Epithelial cell of prostate (primary cell): ENCODE measurements around the gene HPSE2.
"Not testable (repeated sequence)": the region's sequence is repeated elsewhere in the genome, so short reads cannot be mapped to it uniquely, and the experiment has no call there.

Experiments
- DNase-seq: peaks from one replicate; pipeline ENCODE4 v3.0.0-alpha.2; 2011; ENCODE audit warnings: low read depth, low spot score
- H3K27ac ChIP-seq: fragments of 450-650 bp; 2 replicates; pipeline ENCODE4 v1.5.1; 2017; ENCODE audit warnings: mild to moderate bottlenecking

The HPSE2 gene

DNA sequence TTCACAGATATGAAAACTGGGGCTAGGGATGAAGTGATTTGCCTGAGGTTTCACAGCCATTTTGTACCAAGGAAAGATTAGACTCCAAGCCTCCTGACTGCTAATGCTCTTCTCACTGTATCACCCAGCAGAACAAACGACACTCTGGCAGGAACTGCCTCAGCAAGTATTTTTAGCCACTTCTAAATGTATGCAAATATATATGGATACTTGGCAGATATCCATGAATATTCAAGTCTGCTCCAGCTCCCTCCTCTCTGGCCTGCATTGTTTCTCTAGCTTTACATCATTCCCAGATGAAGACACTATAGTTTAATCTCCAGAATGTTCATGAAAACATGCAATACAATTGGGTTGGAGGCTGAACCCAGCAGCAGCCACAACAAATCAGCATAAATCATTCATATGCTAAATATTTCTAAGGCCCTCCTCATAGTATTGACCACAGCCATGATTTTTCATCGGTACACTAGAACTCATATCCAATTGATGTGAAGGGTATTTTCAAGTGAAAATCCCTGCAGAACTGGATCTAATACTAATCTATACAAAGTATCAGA, 65.5 kb downstream of the HPSE2 start:
- no peak for DNase-seq
- no peak overlapping the region for H3K27ac ChIP-seq

GRCh38 chr10:99161165-99161564, 74.5 kb downstream of the HPSE2 start:
- DNase-seq = no peak
- no peak overlapping the region for H3K27ac ChIP-seq

- no peak for DNase-seq
- H3K27ac ChIP-seq = no peak overlapping the region
Measured at GRCh38 chr10:99143651-99144050, 92.0 kb downstream of the HPSE2 start.

DNA sequence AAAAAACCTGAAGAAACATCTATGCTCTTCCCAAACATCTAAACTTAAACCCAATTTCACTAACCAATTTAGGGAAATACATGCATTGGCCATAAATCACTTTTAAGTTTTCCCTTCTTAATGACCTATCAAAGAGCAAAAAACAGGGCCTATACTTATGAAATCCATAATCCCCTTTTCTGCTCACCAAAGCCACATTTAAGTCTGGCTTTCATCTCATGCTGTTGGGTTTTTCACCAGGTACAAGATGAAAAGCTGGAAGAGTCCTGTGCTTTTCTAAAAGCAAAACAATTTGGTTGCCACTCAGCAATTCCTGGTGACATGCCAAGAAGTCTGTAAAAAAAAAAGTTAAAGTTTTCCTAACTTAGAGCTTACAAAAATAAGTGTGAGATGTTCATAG, 92.6 kb downstream of the HPSE2 start:
- H3K27ac ChIP-seq = no peak overlapping the region
- no peak for DNase-seq

- not testable (repeated sequence) for DNase-seq, H3K27ac ChIP-seq
Measured at GRCh38 chr10:99132897-99133296, 102.8 kb downstream of the HPSE2 start.

DNA sequence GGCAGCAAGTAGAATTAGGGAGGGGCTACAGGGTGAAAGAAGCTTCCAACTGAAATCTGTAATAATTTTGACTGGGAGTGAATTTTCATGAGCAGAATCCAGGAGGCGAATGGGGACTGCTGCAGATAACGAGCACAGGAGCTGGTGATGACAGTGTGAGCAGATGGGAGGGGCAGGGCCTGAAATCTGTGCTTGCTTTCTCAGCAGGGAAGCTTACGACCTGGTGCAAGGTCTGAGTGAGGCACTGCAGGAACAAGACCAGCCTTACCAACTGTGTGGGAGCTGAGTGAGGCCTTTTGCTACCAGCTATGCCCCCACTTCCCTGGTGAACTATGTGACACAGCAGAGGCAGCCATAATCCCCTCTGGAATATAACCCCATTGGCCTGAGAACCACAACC, 109.8 kb downstream of the HPSE2 start:
- DNase-seq = no peak
- H3K27ac ChIP-seq = no peak overlapping the region

DNA sequence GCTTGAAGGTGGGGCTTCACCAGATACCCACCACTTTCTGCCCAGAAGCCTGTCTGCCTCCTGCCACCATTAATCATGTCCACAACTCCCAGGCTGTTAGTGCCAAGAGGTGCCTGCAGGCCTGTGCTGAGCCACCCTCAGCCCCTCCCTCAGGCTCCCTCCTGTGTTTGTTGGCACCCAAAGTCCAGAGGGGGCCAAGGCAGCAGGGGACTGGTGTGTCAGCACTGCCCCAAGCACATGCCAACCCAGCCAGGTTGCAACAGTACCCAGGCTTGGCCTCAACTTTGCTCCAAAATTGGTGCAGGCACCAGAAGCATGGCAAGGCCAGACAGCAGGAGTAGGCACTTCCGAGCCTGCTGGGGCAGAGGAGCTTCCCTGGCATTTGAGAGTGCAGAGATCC, 111.3 kb downstream of the HPSE2 start:
- no peak for DNase-seq
- no peak overlapping the region for H3K27ac ChIP-seq

DNA sequence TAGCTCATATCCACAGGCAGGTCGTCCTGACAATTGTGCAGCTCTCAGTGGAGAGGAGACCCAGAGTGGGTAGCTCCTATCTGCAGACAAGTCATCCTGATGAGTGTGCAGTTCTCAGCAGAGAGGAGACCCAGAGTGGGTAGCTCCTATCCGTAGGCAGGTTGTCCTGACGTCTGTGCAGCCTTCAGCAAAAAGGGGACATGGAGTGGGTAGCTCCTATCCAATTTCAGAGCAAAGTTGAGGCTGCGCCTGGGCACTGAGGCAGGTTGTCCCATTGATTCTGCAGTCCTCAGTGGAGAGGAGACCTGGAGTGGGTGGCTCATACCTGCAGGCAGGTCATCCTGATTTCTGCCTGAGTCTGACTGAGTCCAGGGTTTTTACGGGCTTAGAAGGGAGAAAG, 111.8 kb downstream of the HPSE2 start:
- H3K27ac ChIP-seq = no peak overlapping the region
- DNase-seq = no peak

- no peak overlapping the region for H3K27ac ChIP-seq
- no peak for DNase-seq
Measured at GRCh38 chr10:99123336-99123735, 112.3 kb downstream of the HPSE2 start.

GRCh38 chr10:99119258-99119748, 116.3 kb downstream of the HPSE2 start:
- no peak for DNase-seq
- H3K27ac ChIP-seq = no peak overlapping the region

DNA sequence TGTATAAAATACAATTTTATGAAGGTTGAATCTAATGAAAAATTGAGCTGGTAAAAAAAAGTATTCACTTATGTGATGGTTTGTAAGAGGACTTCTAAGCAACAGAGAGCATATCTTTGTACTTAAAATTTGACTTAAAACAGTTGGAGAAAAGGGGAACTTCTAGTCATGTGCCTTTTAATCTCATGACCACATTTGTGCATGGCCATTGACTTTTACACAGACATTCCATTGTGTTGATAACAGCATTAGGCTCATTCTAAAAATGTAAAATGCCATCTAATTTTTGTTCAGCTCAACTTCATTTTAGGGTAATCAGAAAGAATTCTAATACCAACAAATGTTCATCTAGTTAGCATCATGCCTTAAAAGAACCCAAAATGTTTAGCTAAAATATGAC, 119.9 kb downstream of the HPSE2 start:
- DNase-seq = no peak
- no peak overlapping the region for H3K27ac ChIP-seq

GRCh38 chr10:99085358-99085757, 150.3 kb downstream of the HPSE2 start:
- no peak for DNase-seq
- no peak overlapping the region for H3K27ac ChIP-seq

GRCh38 chr10:99084161-99084560, 151.5 kb downstream of the HPSE2 start:
- no peak overlapping the region for H3K27ac ChIP-seq
- no peak for DNase-seq

DNA sequence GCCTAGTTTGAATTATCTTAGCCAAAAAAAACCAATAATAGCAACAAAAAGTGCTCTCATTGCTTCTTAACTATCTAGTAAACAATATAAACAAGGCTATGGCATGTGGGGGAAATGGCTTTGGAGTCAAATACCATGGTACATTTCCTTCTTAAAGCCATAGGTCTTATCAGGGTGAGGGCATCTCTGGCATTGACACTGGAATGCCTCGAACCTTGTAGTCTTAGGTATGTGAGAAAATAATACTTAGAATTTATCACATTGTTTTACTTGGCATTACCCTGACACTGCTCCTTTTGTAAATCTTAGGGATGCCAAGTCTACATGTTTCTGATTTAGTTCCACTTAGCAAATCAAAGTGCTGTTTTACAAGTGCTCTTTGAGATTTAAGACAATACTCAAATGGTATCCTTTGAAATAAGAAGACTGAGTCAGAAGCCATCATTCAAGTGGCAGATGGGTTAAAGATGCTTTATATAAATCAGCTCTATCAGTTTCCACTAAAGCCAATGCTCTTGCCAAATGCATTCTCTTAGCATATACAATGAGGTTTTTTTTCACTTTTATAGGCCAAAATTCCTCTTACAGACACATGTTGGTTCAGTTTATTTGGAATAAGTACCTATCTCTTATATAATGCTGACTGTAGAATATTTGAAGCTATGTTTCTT, 155.2 kb downstream of the HPSE2 start:
- no peak overlapping the region for H3K27ac ChIP-seq
- DNase-seq = no peak

DNA sequence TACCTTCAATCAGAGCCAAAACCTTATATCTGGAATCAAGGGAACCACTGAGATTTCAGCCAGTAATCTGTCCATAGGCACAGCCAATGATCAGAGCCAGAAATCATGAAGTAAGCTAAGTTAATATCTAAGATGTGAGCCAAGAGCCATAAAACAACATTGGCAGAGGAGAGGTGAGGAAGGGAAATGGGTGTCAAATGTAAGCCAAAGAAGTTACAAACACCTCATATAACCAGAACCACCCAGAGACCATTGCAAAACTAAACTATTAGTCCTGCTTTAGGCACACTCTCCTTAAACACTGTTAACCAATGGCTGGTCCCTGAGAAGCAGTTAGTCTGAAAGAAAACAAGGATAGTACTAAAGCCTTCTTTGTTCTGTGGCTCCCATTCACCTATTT, 173.1 kb downstream of the HPSE2 start:
- no peak for DNase-seq
- no peak overlapping the region for H3K27ac ChIP-seq

GRCh38 chr10:99058762-99059161, 176.9 kb downstream of the HPSE2 start:
- DNase-seq = no peak
- no peak overlapping the region for H3K27ac ChIP-seq

- H3K27ac ChIP-seq = no peak overlapping the region
- DNase-seq = no peak
Measured at GRCh38 chr10:99057936-99058690, 177.5 kb downstream of the HPSE2 start.

DNA sequence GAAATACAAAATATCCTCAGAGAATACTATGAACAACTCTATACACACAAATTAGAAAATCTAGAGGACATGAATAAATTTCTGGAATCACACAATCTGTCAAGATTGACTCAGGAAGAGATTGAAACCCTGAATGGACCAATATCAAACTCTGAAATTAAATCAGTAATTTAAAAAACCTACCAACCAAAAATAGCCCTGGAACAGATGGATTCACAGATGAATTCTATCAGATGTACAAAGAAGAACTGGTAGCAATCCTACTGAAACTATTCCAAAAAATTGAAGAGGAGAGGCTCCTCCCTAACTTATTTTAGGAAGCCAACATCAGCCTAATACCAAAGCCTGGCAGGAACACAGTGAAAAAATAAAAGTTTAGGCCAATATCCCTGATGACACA, 190.0 kb downstream of the HPSE2 start:
- DNase-seq = no peak
- H3K27ac ChIP-seq = no peak overlapping the region

- no peak for DNase-seq
- H3K27ac ChIP-seq = no peak overlapping the region
Measured at GRCh38 chr10:99042051-99042771, 193.4 kb downstream of the HPSE2 start.

- no peak overlapping the region for H3K27ac ChIP-seq
- no peak for DNase-seq
Measured at GRCh38 chr10:99041468-99041867, 194.2 kb downstream of the HPSE2 start.

DNA sequence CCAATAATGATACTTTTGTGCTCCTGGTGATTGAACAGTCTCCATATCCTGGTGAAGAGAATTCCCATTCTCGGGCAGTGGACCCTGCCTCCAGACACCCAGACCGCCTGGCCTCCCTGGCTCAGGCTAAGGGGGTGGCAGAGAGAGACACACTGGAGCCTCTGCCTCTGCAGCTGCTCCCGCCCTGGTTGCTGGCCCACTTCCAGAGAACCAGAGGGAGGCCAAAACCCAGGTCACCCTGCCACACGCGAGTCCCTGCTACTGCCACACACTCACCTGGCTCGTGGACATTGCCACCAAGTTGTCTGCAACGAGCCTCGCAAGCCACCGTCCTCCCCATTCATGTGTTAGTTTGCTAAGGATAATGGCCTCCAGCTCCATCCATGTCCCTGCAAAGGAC, 221.8 kb downstream of the HPSE2 start:
- no peak overlapping the region for H3K27ac ChIP-seq
- no peak for DNase-seq
